Left lung (tissue), 10 donors: Measurements from ENCODE around the gene DAB1. TPM values are rescaled to one million over a fixed set of nuclear protein-coding genes. Genes with fewer than 3 reads are reported as not detected.

ENCODE experiments used
- ATAC-seq: fragments of 200-7000 bp; cut with Tn5 transposase; one replicate; pipeline ENCODE4 v1.9.1; 2020; ENCODE audit warnings: moderate library complexity
- DNase-seq, 4 donors: peaks; one replicate each; pipeline ENCODE4 v3.0.0-alpha.2; 2013 to 2020
- H3K27ac ChIP-seq, 2 donors: fragments of 200-600 bp; sonication (generic) in 1 of 2; one replicate each; pipeline versions ENCODE4 v1.5.0 to v1.8.0; 2020 to 2021
- H3K27me3 ChIP-seq, 2 donors: fragments of 200-600 bp; sonication (generic) in 1 of 2; one replicate each; pipeline versions ENCODE4 v1.5.0 to v1.8.0; 2020 to 2021
- H3K36me3 ChIP-seq, 2 donors: fragments of 200-600 bp; sonication (generic) in 1 of 2; one replicate each; pipeline versions ENCODE4 v1.5.0 to v1.8.0; 2020 to 2021
- H3K4me1 ChIP-seq, 2 donors: fragments of 200-600 bp; one replicate each; pipeline ENCODE4 v1.8.0; 2021
- H3K4me3 ChIP-seq, 2 donors: fragments of 200-600 bp; sonication (generic) in 1 of 2; one replicate each; pipeline versions ENCODE4 v1.5.0 to v1.8.0; 2020 to 2021; ENCODE audit warnings: mild to moderate bottlenecking in 1 of 2
- H3K9me3 ChIP-seq, 2 donors: fragments of 200-600 bp; sonication (generic) in 1 of 2; one replicate each; pipeline versions ENCODE4 v1.5.0 to v1.8.0; 2020 to 2021
- intact Hi-C, 2 donors: fragments of 100-400 bp; cut with DNase I; formaldehyde crosslinking; loops; one replicate each; pipeline versions ENCODE4 v1.11.2 to v1.14.2; 2022
- polyA plus RNA-seq, 6 donors: library from polyadenylated mRNA; unstranded; fragments of 120-200 nt; gene quantifications; one replicate each; pipeline ENCODE4 v1.2.1, GENCODE V29; 2013; ENCODE audit not compliant: insufficient read length in 6 of 6
- total RNA-seq, 2 donors: library from RNA; stranded (reverse); fragmentation: NEBNext Ultra II Directional; extraction: Animal tissue kit (Norgen Biotek cat#: 25700); gene quantifications; one replicate each; pipeline ENCODE4 v1.2.1, GENCODE V29; 2021
- TF ChIP-seq, protein P1 (sequence below), 2 donors: fragments of 200-600 bp; sonication (generic) in 1 of 2; IDR thresholded peaks; one replicate each; pipeline versions ENCODE4 v1.5.0 to v1.8.0; 2021; ENCODE audit warnings: antibody characterized with exemption in 2 of 2
- donor health status: DM: no; HTN: yes; CAD: no.
- donor health status: DM: no; HTN: no; CAD: no.

Gene DAB1
- total and polyA plus RNA-seq, 8 donors, result 0.17 to 1.7 (median 1.1) TPM

DNA sequence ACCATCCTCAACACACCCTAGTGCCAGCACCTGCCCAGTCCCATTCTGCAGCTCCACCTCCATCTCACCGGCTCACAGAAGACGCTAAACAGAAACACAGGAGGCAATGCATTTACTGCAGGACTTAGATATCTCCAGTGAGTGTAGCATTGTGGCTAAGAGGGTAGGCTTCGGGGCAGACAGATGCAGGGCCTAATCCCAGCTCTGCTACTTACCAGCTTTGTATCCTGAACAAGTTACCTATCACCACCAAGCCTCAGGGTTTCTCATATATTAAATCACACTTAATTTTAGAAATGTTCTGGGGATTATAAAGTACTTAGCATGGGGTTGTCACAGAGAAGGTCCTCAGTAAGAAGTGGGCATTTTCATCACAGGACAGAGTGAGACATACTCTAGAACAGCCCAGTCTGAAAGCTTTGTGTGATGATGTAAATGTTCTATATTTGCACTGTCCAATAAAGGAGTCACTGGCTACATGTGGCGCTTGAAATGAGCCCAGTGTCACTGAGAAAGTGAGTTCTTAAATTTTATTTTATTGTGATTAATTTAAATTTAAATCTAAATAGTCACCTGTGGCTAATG lies 308.7 kb downstream of the DAB1 start:
- Histone ChIP-seq H3K27ac (no peak overlapping the region), H3K4me1 (no peaks in the 10 kb centered on the region), H3K27me3 (no peaks in the 10 kb centered on the region), H3K4me3 (no peak overlapping the region), H3K9me3 (no peaks in the 10 kb centered on the region), H3K36me3 (no peaks in the 10 kb centered on the region)
- intact Hi-C loops, result no loop called here
- TF ChIP-seq, protein P1, sequence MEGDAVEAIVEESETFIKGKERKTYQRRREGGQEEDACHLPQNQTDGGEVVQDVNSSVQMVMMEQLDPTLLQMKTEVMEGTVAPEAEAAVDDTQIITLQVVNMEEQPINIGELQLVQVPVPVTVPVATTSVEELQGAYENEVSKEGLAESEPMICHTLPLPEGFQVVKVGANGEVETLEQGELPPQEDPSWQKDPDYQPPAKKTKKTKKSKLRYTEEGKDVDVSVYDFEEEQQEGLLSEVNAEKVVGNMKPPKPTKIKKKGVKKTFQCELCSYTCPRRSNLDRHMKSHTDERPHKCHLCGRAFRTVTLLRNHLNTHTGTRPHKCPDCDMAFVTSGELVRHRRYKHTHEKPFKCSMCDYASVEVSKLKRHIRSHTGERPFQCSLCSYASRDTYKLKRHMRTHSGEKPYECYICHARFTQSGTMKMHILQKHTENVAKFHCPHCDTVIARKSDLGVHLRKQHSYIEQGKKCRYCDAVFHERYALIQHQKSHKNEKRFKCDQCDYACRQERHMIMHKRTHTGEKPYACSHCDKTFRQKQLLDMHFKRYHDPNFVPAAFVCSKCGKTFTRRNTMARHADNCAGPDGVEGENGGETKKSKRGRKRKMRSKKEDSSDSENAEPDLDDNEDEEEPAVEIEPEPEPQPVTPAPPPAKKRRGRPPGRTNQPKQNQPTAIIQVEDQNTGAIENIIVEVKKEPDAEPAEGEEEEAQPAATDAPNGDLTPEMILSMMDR (IDR thresholded peaks at IDR 0.05), result no peak
- ATAC-seq, result no peak
- DNase-seq, result no peak

DNA sequence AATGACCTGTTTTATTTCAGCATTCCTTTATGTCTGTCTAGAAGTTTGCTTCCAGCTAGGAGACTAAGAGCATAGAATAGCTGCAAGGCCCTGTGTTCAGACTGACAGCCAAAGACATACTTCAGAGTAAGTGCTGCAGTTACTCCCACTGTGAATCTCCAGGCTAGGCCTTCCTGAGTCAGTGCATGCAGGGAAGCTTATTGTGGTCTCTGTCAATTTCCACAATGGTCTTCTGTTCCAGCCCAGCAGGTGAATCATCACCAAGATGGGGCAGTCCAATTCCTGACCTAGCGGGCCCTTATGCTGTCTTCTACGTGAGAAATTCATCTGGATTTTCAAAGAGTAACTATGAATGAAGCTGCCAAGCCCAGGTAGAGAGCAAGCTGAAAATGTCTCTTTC lies 311.7 kb downstream of the DAB1 start:
- intact Hi-C loops, result no loop called here
- Histone ChIP-seq H3K4me3 (no peak overlapping the region), H3K4me1 (no peaks in the 10 kb centered on the region), H3K27ac (no peak overlapping the region), H3K27me3 (no peaks in the 10 kb centered on the region), H3K9me3 (no peaks in the 10 kb centered on the region), H3K36me3 (no peaks in the 10 kb centered on the region)
- TF ChIP-seq, protein P1 (IDR thresholded peaks at IDR 0.05), result no peak
- no peak for DNase-seq
- no peak for ATAC-seq

- TF ChIP-seq, protein P1 (IDR thresholded peaks at IDR 0.05), result no peak
- Histone ChIP-seq H3K4me3 (no peak overlapping the region), H3K4me1 (no peaks in the 10 kb centered on the region), H3K27ac (no peak overlapping the region), H3K36me3 (no peaks in the 10 kb centered on the region), H3K27me3 (no peaks in the 10 kb centered on the region), H3K9me3 (no peaks in the 10 kb centered on the region)
- ATAC-seq, result no peak
- no peak for DNase-seq
- intact Hi-C loops, result no loop called here
These were observed 312.7 kb downstream of the DAB1 start for GRCh38 chr1:57111175-57111574.

GRCh38 chr1:57109883-57110282 lies 314.0 kb downstream of the DAB1 start:
- H3K36me3 ChIP-seq, result no peaks in the 10 kb centered on the region
- no peak for DNase-seq
- intact Hi-C loops, result no loop called here

DNA sequence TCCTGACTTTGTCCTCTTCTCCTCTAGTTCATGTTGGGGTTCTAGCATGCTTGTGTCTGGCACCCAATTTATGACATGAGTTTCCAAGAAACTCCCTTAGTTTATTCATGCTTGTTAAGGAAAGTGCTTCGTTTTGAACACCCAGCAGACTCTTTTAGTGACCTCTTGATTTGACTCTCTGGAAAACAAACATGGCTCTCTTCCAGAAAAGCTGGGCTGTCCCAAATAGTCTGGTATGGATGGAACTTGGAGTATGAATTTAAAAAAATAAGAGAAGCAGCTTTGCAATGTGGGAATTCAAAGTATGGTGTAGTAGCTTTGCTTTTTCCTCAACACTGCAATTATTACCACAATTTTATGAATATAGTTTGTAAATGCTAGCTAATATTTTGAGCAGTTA lies 314.6 kb downstream of the DAB1 start:
- DNase-seq, result no peak
- ATAC-seq, result no peak

More at GRCh38 chr1:57109883-57110282, 314.0 kb downstream of the DAB1 start:
- Histone ChIP-seq H3K9me3 (no peaks in the 10 kb centered on the region), H3K27ac (no peak overlapping the region), H3K4me3 (no peak overlapping the region), H3K4me1 (no peaks in the 10 kb centered on the region), H3K27me3 (no peaks in the 10 kb centered on the region)
- TF ChIP-seq, protein P1 (IDR thresholded peaks at IDR 0.05), result no peak
- ATAC-seq, result no peak

More for the DNA sequence above, 314.6 kb downstream of the DAB1 start:
- intact Hi-C loops, result no loop called here
- Histone ChIP-seq H3K4me3 (no peak overlapping the region), H3K9me3 (no peaks in the 10 kb centered on the region), H3K27ac (no peak overlapping the region), H3K27me3 (no peaks in the 10 kb centered on the region), H3K36me3 (no peaks in the 10 kb centered on the region), H3K4me1 (no peaks in the 10 kb centered on the region)
- TF ChIP-seq, protein P1 (IDR thresholded peaks at IDR 0.05), result no peak
